ENCODE results near the gene PRPF19. TPM values are rescaled to one million over a fixed set of nuclear protein-coding genes. Genes with fewer than 3 reads are reported as not detected.

Gene PRPF19
- total and polyA plus RNA-seq, 2 donors (not counting 1 experiment from before 2014, with no cell fraction given), result 32.6 to 37.7 TPM

- Histone ChIP-seq H3K27me3 (ENCODE audit: control insufficient read depth, insufficient read depth, low read length) (no peaks in the 10 kb centered on the region), H3K4me1 (ENCODE audit: control insufficient read depth, extremely low read depth, insufficient read depth, low read length) (no peaks in the 10 kb centered on the region), H3K4me2 (ENCODE audit: extremely low read depth, insufficient read depth, low read length) (no peak overlapping the region), H3K4me3 (replicated peaks in 1 of 4; ENCODE audit: control extremely low read depth in 1 of 4, insufficient read depth in 1 of 4, low read depth in 3 of 4, low read length in 4 of 4) (no peak overlapping the region), H3K9me3 (ENCODE audit: control insufficient read depth, insufficient read depth, low read depth, low read length) (no peaks in the 10 kb centered on the region), H2AFZ (ENCODE audit: low read length) (no peak overlapping the region), H4K20me1 (ENCODE audit: control insufficient read depth, extremely low read depth, insufficient read depth, low read length) (no peaks in the 10 kb centered on the region), H3K79me2 (ENCODE audit: control insufficient read depth, insufficient read depth, low read length) (no peaks in the 10 kb centered on the region), H3K36me3 (ENCODE audit: control insufficient read depth, insufficient read depth, low read length) (peaks cover 14% of the 10 kb centered on the region), H3K27ac (ENCODE audit: insufficient read depth, low read length) (no peak overlapping the region), H3K9ac (ENCODE audit: insufficient read depth, low read length) (no peak overlapping the region)
- no peak for DNase-seq (ENCODE audit: low read depth in 2 of 2)
- TF ChIP-seq EZH2 (IDR thresholded peaks at IDR 0.05; ENCODE audit: low read length, missing control alignments) (no peak), CTCF (conservative IDR thresholded peaks at IDR 0.05 in 1 of 2, IDR thresholded peaks at IDR 0.05 in 1 of 2; ENCODE audit: low read depth in 1 of 2, low read length in 2 of 2) (no peak)
These were observed 54.9 kb downstream of the PRPF19 start for GRCh38 chr11:60851327-60852104.

GRCh38 chr11:60849641-60850520 is 56.5 kb downstream of the PRPF19 start:
- Histone ChIP-seq H3K27me3 (ENCODE audit: control insufficient read depth, insufficient read depth, low read length) (no peaks in the 10 kb centered on the region), H4K20me1 (ENCODE audit: control insufficient read depth, extremely low read depth, insufficient read depth, low read length) (no peaks in the 10 kb centered on the region), H2AFZ (ENCODE audit: low read length) (no peak overlapping the region), H3K4me2 (ENCODE audit: extremely low read depth, insufficient read depth, low read length) (no peak overlapping the region), H3K9ac (ENCODE audit: insufficient read depth, low read length) (no peak overlapping the region), H3K4me1 (ENCODE audit: control insufficient read depth, extremely low read depth, insufficient read depth, low read length) (peaks cover 2% of the 10 kb centered on the region), H3K79me2 (ENCODE audit: control insufficient read depth, insufficient read depth, low read length) (peaks cover 11% of the 10 kb centered on the region), H3K9me3 (ENCODE audit: control insufficient read depth, insufficient read depth, low read depth, low read length) (no peaks in the 10 kb centered on the region), H3K27ac (ENCODE audit: insufficient read depth, low read length) (no peak overlapping the region), H3K4me3 (replicated peaks in 1 of 4; ENCODE audit: control extremely low read depth in 1 of 4, insufficient read depth in 1 of 4, low read depth in 3 of 4, low read length in 4 of 4) (no peak overlapping the region), H3K36me3 (ENCODE audit: control insufficient read depth, insufficient read depth, low read length) (peaks cover 14% of the 10 kb centered on the region)
- no peak for TF ChIP-seq CTCF (conservative IDR thresholded peaks at IDR 0.05 in 1 of 2, IDR thresholded peaks at IDR 0.05 in 1 of 2; ENCODE audit: low read depth in 1 of 2, low read length in 2 of 2)
- TF ChIP-seq EZH2 (IDR thresholded peaks at IDR 0.05; ENCODE audit: low read length, missing control alignments), result no peak
- no peak for DNase-seq (ENCODE audit: low read depth in 2 of 2)

GRCh38 chr11:60848714-60849151 is 57.7 kb downstream of the PRPF19 start:
- peaks cover 14% of the 10 kb centered on the region for H3K36me3 ChIP-seq (ENCODE audit: control insufficient read depth, insufficient read depth, low read length)
- peaks cover 22% of the 10 kb centered on the region for H3K79me2 ChIP-seq (ENCODE audit: control insufficient read depth, insufficient read depth, low read length)
- H4K20me1 ChIP-seq (ENCODE audit: control insufficient read depth, extremely low read depth, insufficient read depth, low read length), result no peaks in the 10 kb centered on the region
- H2AFZ ChIP-seq (ENCODE audit: low read length), result no peak overlapping the region
- H3K27ac ChIP-seq (ENCODE audit: insufficient read depth, low read length), result no peak overlapping the region
- TF ChIP-seq CTCF (conservative IDR thresholded peaks at IDR 0.05 in 1 of 2, IDR thresholded peaks at IDR 0.05 in 1 of 2; ENCODE audit: low read depth in 1 of 2, low read length in 2 of 2), result no peak
- TF ChIP-seq EZH2 (IDR thresholded peaks at IDR 0.05; ENCODE audit: low read length, missing control alignments), result no peak
- no peak overlapping the region for H3K4me3 ChIP-seq (replicated peaks in 1 of 4; ENCODE audit: control extremely low read depth in 1 of 4, insufficient read depth in 1 of 4, low read depth in 3 of 4, low read length in 4 of 4)
- no peak overlapping the region for H3K4me2 ChIP-seq (ENCODE audit: extremely low read depth, insufficient read depth, low read length)
- H3K27me3 ChIP-seq (ENCODE audit: control insufficient read depth, insufficient read depth, low read length), result no peaks in the 10 kb centered on the region
- H3K4me1 ChIP-seq (ENCODE audit: control insufficient read depth, extremely low read depth, insufficient read depth, low read length), result peaks cover 6% of the 10 kb centered on the region
- no peak overlapping the region for H3K9ac ChIP-seq (ENCODE audit: insufficient read depth, low read length)
- DNase-seq (ENCODE audit: low read depth in 2 of 2), result no peak
- H3K9me3 ChIP-seq (ENCODE audit: control insufficient read depth, insufficient read depth, low read depth, low read length), result no peaks in the 10 kb centered on the region

Measured in fibroblast of lung (primary cell).